K562 (cell line): ENCODE measurements around the gene EFEMP2. TPM values are rescaled to one million over a fixed set of nuclear protein-coding genes. Genes with fewer than 3 reads are reported as not detected.

ENCODE experiments used
- ATAC-seq: fragments of 200-7000 bp; cut with Tn5 transposase; 3 replicates; pipeline ENCODE4 v1.9.1; 2020; ENCODE audit warnings: moderate library complexity
- BruUV-seq: library from RNA; stranded (reverse); fragments of 400-500 nt; replicated peaks from 2 replicates; lab custom pipeline; 2021; lab: Mats Ljungman, UMichigan
- CTCF ChIA-PET: fragments of 300-600 bp; formaldehyde crosslinking; extraction: SDS; loops from one replicate; lab custom pipeline; 2021; ENCODE audit warnings: low intra/inter-chr PET ratio; lab: Yijun Ruan, JAX
- POLR2A ChIA-PET: fragments of 300-600, 350-650 bp; sonication (Branson Sonifier 250); formaldehyde crosslinking; extraction: SDS; loops from one replicate; lab custom pipeline; 2021; ENCODE audit warnings: antibody characterized with exemption, inconsistent platforms; lab: Yijun Ruan, JAX
- DNase-seq, 4 experiments: peaks; one replicate each; pipeline versions ENCODE4 v3.0.0 to v3.0.0-alpha.2; 2011 to 2018; ENCODE audit warnings: low spot score in 3 of 4, mixed read lengths in 3 of 4; ENCODE audit errors: extremely low read depth in 1 of 4
- FAIRE-seq: peaks from 2 replicates; lab custom pipeline; 2011; peaks lifted over from hg19 to GRCh38; lab: Jason Lieb, UNC
- H2AFZ ChIP-seq: 2 replicates; pipeline ENCODE4 v1.6.0; 2011; ENCODE audit warnings: low read depth, low read length, control low read depth, inconsistent platforms
- H3K27ac ChIP-seq: fragments of 200-600 bp; 3 replicates; pipeline ENCODE4 v1.8.0; 2011; ENCODE audit warnings: low read depth, mild to moderate bottlenecking, control low read depth, inconsistent platforms, low read length, moderate library complexity, mixed read lengths; ENCODE audit errors: extremely low read depth
- H3K27me3 ChIP-seq, 2 experiments: fragments of 300-600 bp in 1 of 2; 2 replicates in 1 of 2; 3 replicates in 1 of 2; pipeline versions ENCODE4 v1.6.0 to v1.8.0; 2011; ENCODE audit warnings: inconsistent platforms in 2 of 2, low read length in 2 of 2, mild to moderate bottlenecking in 1 of 2, mixed read lengths in 1 of 2, moderate library complexity in 1 of 2; ENCODE audit not compliant: control insufficient read depth in 2 of 2, insufficient read depth in 2 of 2
- H3K36me3 ChIP-seq: fragments of 300-600 bp; 3 replicates; pipeline ENCODE4 v1.8.0; 2011; ENCODE audit warnings: mild to moderate bottlenecking, low read length, inconsistent platforms; ENCODE audit not compliant: control insufficient read depth, insufficient read depth
- H3K4me1 ChIP-seq, 2 experiments: fragments of 200-600 bp in 1 of 2; replicated peaks in 1 of 2; 2 replicates in 1 of 2; 3 replicates in 1 of 2; pipeline versions ENCODE4 v1.5.1 to v1.8.0; 2011; ENCODE audit warnings: inconsistent platforms in 2 of 2, low read length in 2 of 2, mild to moderate bottlenecking in 1 of 2, mixed read lengths in 1 of 2, moderate library complexity in 1 of 2; ENCODE audit not compliant: control insufficient read depth in 2 of 2, insufficient read depth in 2 of 2
- H3K4me2 ChIP-seq: 2 replicates; pipeline ENCODE4 v1.6.1; 2011; ENCODE audit warnings: low read length, control low read depth, inconsistent platforms, mixed read lengths; ENCODE audit not compliant: insufficient read depth
- H3K4me3 ChIP-seq: fragments of 200-600 bp; sonication (generic), shearing (Covaris generic); 2 replicates; pipeline ENCODE4 v1.5.1; 2016; ENCODE audit warnings: control low read depth, inconsistent platforms
- H3K79me2 ChIP-seq: fragments of 200-600 bp; 3 replicates; pipeline ENCODE4 v1.8.0; 2011; ENCODE audit warnings: low read length, inconsistent platforms; ENCODE audit not compliant: control insufficient read depth, insufficient read depth
- H3K9ac ChIP-seq, 2 experiments: 2 replicates each; pipeline versions ENCODE4 v1.6.0 to v1.6.1; 2011; ENCODE audit warnings: low read depth in 2 of 2, low read length in 2 of 2, control low read depth in 1 of 2, inconsistent platforms in 1 of 2, mild to moderate bottlenecking in 1 of 2, mixed read lengths in 1 of 2; ENCODE audit not compliant: insufficient read depth in 1 of 2
- H3K9me1 ChIP-seq: one replicate; pipeline ENCODE4 v1.6.0; 2011; ENCODE audit warnings: inconsistent platforms, mild to moderate bottlenecking, low read length, moderate library complexity; ENCODE audit not compliant: control insufficient read depth, insufficient read depth
- H3K9me3 ChIP-seq: replicated peaks from 2 replicates; pipeline ENCODE4 v1.5.1; 2011; ENCODE audit warnings: low read depth, low read length, inconsistent platforms; ENCODE audit not compliant: control insufficient read depth, insufficient read depth
- H4K20me1 ChIP-seq: replicated peaks from 2 replicates; pipeline ENCODE4 v1.6.1; 2011; ENCODE audit warnings: low read length, inconsistent platforms, mixed read lengths; ENCODE audit not compliant: control insufficient read depth, insufficient read depth
- CBX3 ChIP-seq, 2 experiments: IDR thresholded peaks; 1 replicate in 1 of 2; 2 replicates in 1 of 2; pipeline ENCODE4 v1.6.1; 2012; ENCODE audit warnings: inconsistent platforms in 2 of 2, low read length in 2 of 2, borderline replicate concordance in 1 of 2, control low read depth in 1 of 2
- CUX1 ChIP-seq: fragments of 200-800 bp; sonication (Bioruptor generic); IDR thresholded peaks from 2 replicates; pipeline ENCODE4 v1.6.1; 2016; ENCODE audit warnings: missing genetic modification characterization, missing compliant biosample characterization
- DEAF1 ChIP-seq: fragments of 450-650 bp; formaldehyde crosslinking; IDR thresholded peaks from 2 replicates; pipeline ENCODE4 v1.4.0; 2020; ENCODE audit warnings: mild to moderate bottlenecking, moderate library complexity
- HMG20A ChIP-seq: fragments of 450-650 bp; formaldehyde crosslinking; conservative IDR thresholded peaks from 2 replicates; pipeline ENCODE4 v1.4.0; 2020; ENCODE audit warnings: mild to moderate bottlenecking, mixed read lengths
- MAX ChIP-seq: sonication (generic); formaldehyde crosslinking; IDR thresholded peaks from 2 replicates; pipeline ENCODE4 v1.9.0; 2022; ENCODE audit warnings: mild to moderate bottlenecking, missing genetic modification reagents
- MEF2D ChIP-seq: conservative IDR thresholded peaks from 2 replicates; pipeline ENCODE4 v1.6.1; 2016; ENCODE audit warnings: low read depth, missing genetic modification characterization, missing compliant biosample characterization
- PPARD ChIP-seq: fragments of 250-450 bp; sonication (Bioruptor Pico); IDR thresholded peaks from 2 replicates; pipeline ENCODE4 v1.8.0; 2022; ENCODE audit warnings: inconsistent platforms, mild to moderate bottlenecking, moderate library complexity
- SRF ChIP-seq, 2 experiments: fragments of 250-450, 450-650 bp in 1 of 2; sonication (Bioruptor Pico) in 1 of 2; sonication (generic) in 1 of 2; formaldehyde crosslinking; IDR thresholded peaks; 2 replicates each; pipeline versions ENCODE4 v1.5.0 to v1.5.1; 2020 to 2022; ENCODE audit warnings: mild to moderate bottlenecking in 1 of 2, missing genetic modification reagents in 1 of 2
- TEAD2 ChIP-seq: fragments of 450-650 bp; IDR thresholded peaks from 2 replicates; pipeline ENCODE4 v1.6.1; 2016; ENCODE audit warnings: missing genetic modification characterization, control low read depth, missing compliant biosample characterization
- THRB ChIP-seq: fragments of 450-650 bp; formaldehyde crosslinking; conservative IDR thresholded peaks from 2 replicates; pipeline ENCODE4 v1.4.0; 2022; ENCODE audit warnings: mild to moderate bottlenecking, missing genetic modification characterization
- WHSC1 ChIP-seq: IDR thresholded peaks from one replicate; pipeline ENCODE4 v1.6.1; 2012; ENCODE audit warnings: low read length, control low read depth, inconsistent platforms
- ZNF224 ChIP-seq: sonication (generic); formaldehyde crosslinking; IDR thresholded peaks from 2 replicates; pipeline ENCODE4 v1.8.0; 2022; ENCODE audit warnings: mild to moderate bottlenecking, missing genetic modification reagents
- ZNF24 ChIP-seq: fragments of 450-650 bp; IDR thresholded peaks from 2 replicates; pipeline ENCODE4 v1.6.1; 2016
- ZNF282 ChIP-seq: sonication (generic); formaldehyde crosslinking; IDR thresholded peaks from 2 replicates; pipeline ENCODE4 v1.8.1; 2023; ENCODE audit warnings: missing genetic modification reagents
- WGBS: fragments of 100-300 bp; shearing (Covaris generic); methylation state at CpG from one replicate; pipeline ENCODE4 v1.1.6; 2016; ENCODE audit warnings: low coverage, mixed read lengths; ENCODE audit not compliant: insufficient coverage; ENCODE audit errors: missing lambda C conversion rate; 5-methylcytosine and 5-hydroxymethylcytosine counted together
- in situ Hi-C: fragments of 300-500 bp; cut with MboI; formaldehyde crosslinking; loops from 4 replicates; pipeline ENCODE4 v1.15.0; 2018; ENCODE audit warnings: inconsistent platforms, mixed read lengths
- intact Hi-C: fragments of 100-400 bp; cut with micrococcal nuclease; formaldehyde crosslinking; loops from 2 replicates; pipeline ENCODE4 v1.14.2; 2022
- polyA plus RNA-seq, 8 experiments: library from polyadenylated mRNA; depleted of rRNA in 4 of 8; stranded (reverse) in 5 of 8; unstranded in 3 of 8; fragments of >200 nt; fragmentation: Nextera tagmentation in 2 of 8; fragmentation: Illumina TruSeq in 1 of 8; extraction: Ambion mirVana in 2 of 8; extraction: Trizol in 1 of 8; gene quantifications; 2 replicates each; pipeline versions ENCODE4 v1.2.1 to v1.2.3, GENCODE V29; 2011 to 2014; ENCODE audit warnings: inconsistent platforms in 1 of 8, missing spikeins in 1 of 8
- total RNA-seq, 7 experiments: library from RNA; depleted of rRNA in 6 of 7; stranded (reverse); fragments of >200 nt in 6 of 7; fragmentation: Illumina TruSeq in 2 of 7; extraction: Trizol in 2 of 7; gene quantifications; 2 replicates each; pipeline versions ENCODE4 v1.2.1 to v1.2.3, GENCODE V29; 2011 to 2021; ENCODE audit warnings: low replicate concordance in 1 of 7

EFEMP2 gene
- total and polyA plus RNA-seq, 9 of the 15 experiments (the other 6 are each of a cell fraction or from before 2014, with no cell fraction given) = 0.07 to 2.9 (median 0.69) TPM; not detected in 1

GRCh38 chr11:65919141-65919572, 46.6 kb upstream of the EFEMP2 start, which contains the start of gene DRAP1:
TSS of gene DRAP1 (plus strand) at chr11:65919426. CDS start at chr11:65919502, 76 bp downstream.
- intact Hi-C loops (loop anchor here (1.0 kb wide), 1 partner anchor 42 kb away; the partner anchor contains the start of gene SART1), in situ Hi-C loops (no loop called here)
- H3K9ac ChIP-seq = peak within 1 kb of the TSS; percentile 96 to 99
- H3K27ac ChIP-seq = peak within 1 kb of the TSS; percentile 95
- H2AFZ ChIP-seq = peak within 1 kb of the TSS; percentile 90
- ChIA-PET POLR2A (interaction anchor here (0.8 to 2.1 kb wide), 6 partner anchors 10 to 29 kb away, joined by 5 to 12 read pairs (median 10); partner anchors contain the start of genes CCDC85B and FOSL1), CTCF (interaction anchor here (1.5 kb wide), 1 partner anchor 31 kb away, joined by 7 read pairs; the partner anchor contains the start of gene FIBP)
- 0% methylated on average over 17 of the region's 59 CpGs for WGBS
- H3K27me3 ChIP-seq = no peaks in the 10 kb centered on the region
- DNase-seq (peak; percentile 98 to 99 (median 99)), FAIRE-seq (no peak), ATAC-seq (peak; percentile 93)
- H3K36me3 ChIP-seq = peaks cover 31% of the 10 kb centered on the region; the same call in 1 of the 3 replicates
- no TSS peak for BruUV-seq
- H3K4me3 ChIP-seq = peak within 1 kb of the TSS; percentile 98
- peak within 1 kb of the TSS; percentile 94 for H3K4me2 ChIP-seq
- no peaks in the 10 kb centered on the region for H4K20me1 ChIP-seq
- H3K4me1 ChIP-seq = peaks cover 25 to 59% of the 10 kb centered on the region in 2 experiments
- H3K9me3 ChIP-seq = no peaks in the 10 kb centered on the region
- H3K79me2 ChIP-seq = peaks cover 31% of the 10 kb centered on the region
- H3K9me1 ChIP-seq = no peaks in the 10 kb centered on the region
- TF ChIP-seq ZNF24 (peak; percentile 69; the same call in 1 of the 2 replicates), SRF (CRISPR knock-in tag; IDR thresholded peaks at IDR 0.05) (peak in 1 of 2 experiments; percentile 71; a peak in 1 of 4 replicates), CUX1 (CRISPR knock-in tag) (no peak), WHSC1 (no peak), PPARD (CRISPR knock-in tag) (no peak), ZNF282 (CRISPR knock-in tag) (no peak), CBX3 (IDR thresholded peaks at IDR 0.05; ENCODE audit: borderline replicate concordance in 1 of 2, low read length in 2 of 2) (peak in 1 of 2 experiments; percentile 78; a peak in 2 of 3 replicates), MEF2D (tag) (no peak), DEAF1 (CRISPR knock-in tag) (0 out of 2 replicates have a peak, but pooled peaks have one; percentile 30), HMG20A (CRISPR knock-in tag) (no peak), MAX (CRISPR knock-in tag) (peak; percentile 58), TEAD2 (no peak), THRB (CRISPR knock-in tag) (no peak), ZNF224 (CRISPR knock-in tag) (no peak)
